GM12864 (cell line): ENCODE measurements around the gene GEMIN5.

Experiments
- DNase-seq: peaks from one replicate; pipeline ENCODE4 v3.0.0-alpha.2; 2011; ENCODE audit warnings: low read depth
- H3K4me3 ChIP-seq: 2 replicates; pipeline ENCODE4 v1.5.1; 2011; ENCODE audit warnings: mild to moderate bottlenecking, low read depth, low read length, control low read depth
- CTCF ChIP-seq: IDR thresholded peaks from 2 replicates; pipeline ENCODE4 v1.5.1; 2011; ENCODE audit warnings: low read depth, mild to moderate bottlenecking, moderate library complexity, low read length, control low read depth, inconsistent platforms; ENCODE audit errors: missing control alignments

The GEMIN5 gene

GRCh38 chr5:154956712-154957111 is 18.7 kb upstream of the GEMIN5 start:
- no peak for TF ChIP-seq CTCF
- DNase-seq, result no peak
- no peak overlapping the region for H3K4me3 ChIP-seq

- no peak for DNase-seq
- no peak for TF ChIP-seq CTCF
- H3K4me3 ChIP-seq, result no peak overlapping the region
Measured at GRCh38 chr5:154949781-154950180, 11.8 kb upstream of the GEMIN5 start.

GRCh38 chr5:154948313-154948712 is 10.3 kb upstream of the GEMIN5 start:
- TF ChIP-seq CTCF, result no peak
- no peak overlapping the region for H3K4me3 ChIP-seq
- DNase-seq, result no peak

- no peak for TF ChIP-seq CTCF
- H3K4me3 ChIP-seq, result no peak overlapping the region
- DNase-seq, result no peak
Measured at GRCh38 chr5:154947778-154948177, 9.8 kb upstream of the GEMIN5 start.

GRCh38 chr5:154945695-154946301 is 7.8 kb upstream of the GEMIN5 start:
- TF ChIP-seq CTCF, result peak; percentile 47
- no peak overlapping the region for H3K4me3 ChIP-seq
- DNase-seq, result no peak

- no peak for TF ChIP-seq CTCF
- H3K4me3 ChIP-seq, result no peak overlapping the region
- DNase-seq, result no peak
Measured at GRCh38 chr5:154944716-154945115, 6.7 kb upstream of the GEMIN5 start.

- DNase-seq, result no peak
- H3K4me3 ChIP-seq, result no peak overlapping the region
- no peak for TF ChIP-seq CTCF
Measured at GRCh38 chr5:154943527-154943926, 5.5 kb upstream of the GEMIN5 start.
